ENCODE data around the gene SPOCK1. TPM values are rescaled to one million over a fixed set of nuclear protein-coding genes. Genes with fewer than 3 reads are reported as not detected.

The SPOCK1 gene
- polyA plus RNA-seq, 1 experiment, result 304 TPM

DNA sequence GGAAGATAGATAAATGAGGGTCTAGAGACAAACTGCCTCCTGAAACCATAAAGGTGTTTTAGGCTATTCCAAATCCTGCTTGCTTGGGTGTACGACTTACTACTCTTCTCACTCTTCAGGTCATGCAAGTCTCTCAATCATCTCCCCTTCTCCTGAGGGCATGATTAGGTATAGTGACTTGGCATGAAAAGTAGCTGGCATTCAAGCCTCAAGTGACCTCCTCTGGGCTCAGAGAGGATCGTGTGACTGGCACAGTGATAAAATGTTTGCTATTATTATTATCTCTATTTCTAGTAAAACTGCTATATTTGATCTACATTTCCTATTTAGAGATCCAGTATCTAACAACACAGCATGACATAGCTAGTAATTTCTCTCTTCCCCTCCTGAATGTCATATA is 494.8 kb downstream of the SPOCK1 start:
- Histone ChIP-seq H3K4me3 (ENCODE audit: low read depth, low read length) (no peak overlapping the region), H3K36me3 (ENCODE audit: control insufficient read depth, insufficient read depth, low read length) (no peaks in the 10 kb centered on the region; the same call in 1 of the 2 replicates), H3K27me3 (ENCODE audit: control insufficient read depth, insufficient read depth, low read length) (no peaks in the 10 kb centered on the region)
- TF ChIP-seq, protein P1, sequence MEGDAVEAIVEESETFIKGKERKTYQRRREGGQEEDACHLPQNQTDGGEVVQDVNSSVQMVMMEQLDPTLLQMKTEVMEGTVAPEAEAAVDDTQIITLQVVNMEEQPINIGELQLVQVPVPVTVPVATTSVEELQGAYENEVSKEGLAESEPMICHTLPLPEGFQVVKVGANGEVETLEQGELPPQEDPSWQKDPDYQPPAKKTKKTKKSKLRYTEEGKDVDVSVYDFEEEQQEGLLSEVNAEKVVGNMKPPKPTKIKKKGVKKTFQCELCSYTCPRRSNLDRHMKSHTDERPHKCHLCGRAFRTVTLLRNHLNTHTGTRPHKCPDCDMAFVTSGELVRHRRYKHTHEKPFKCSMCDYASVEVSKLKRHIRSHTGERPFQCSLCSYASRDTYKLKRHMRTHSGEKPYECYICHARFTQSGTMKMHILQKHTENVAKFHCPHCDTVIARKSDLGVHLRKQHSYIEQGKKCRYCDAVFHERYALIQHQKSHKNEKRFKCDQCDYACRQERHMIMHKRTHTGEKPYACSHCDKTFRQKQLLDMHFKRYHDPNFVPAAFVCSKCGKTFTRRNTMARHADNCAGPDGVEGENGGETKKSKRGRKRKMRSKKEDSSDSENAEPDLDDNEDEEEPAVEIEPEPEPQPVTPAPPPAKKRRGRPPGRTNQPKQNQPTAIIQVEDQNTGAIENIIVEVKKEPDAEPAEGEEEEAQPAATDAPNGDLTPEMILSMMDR (IDR thresholded peaks at IDR 0.05; ENCODE audit: insufficient read depth, low read depth, low read length), result no peak
- DNase-seq (ENCODE audit: low read depth), result no peak
- ChIA-PET CTCF (interaction anchor here (0.6 to 1.2 kb wide), 2 partner anchors 18 to 27 kb away, joined by 3 read pairs; no protein-coding TSS in a partner anchor), POLR2A (no interaction called here)

DNA sequence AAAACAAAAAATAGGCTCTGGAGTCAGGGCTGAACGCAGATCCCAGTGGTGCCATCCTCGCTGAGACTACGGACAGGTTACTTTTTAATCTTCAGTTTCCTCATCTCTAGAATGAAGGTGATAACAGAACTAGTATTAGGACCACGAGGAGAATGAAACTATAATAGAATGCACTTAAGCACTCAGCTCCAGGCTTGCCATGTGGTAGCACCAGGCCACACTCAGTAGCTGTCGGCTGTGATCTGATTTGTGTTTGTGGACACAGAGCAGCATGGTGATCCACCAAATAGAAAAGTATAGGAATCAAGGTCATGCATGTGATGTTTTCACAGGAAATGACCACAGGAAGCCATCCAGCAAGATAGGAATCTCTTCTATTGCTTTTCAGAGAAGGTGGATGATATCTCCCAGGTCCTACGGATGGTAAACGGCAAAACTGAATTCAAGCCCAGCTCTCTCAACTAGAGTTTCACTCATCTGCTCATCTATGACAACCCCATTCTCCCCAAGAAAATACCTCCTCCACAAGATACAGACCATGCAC is 498.0 kb downstream of the SPOCK1 start:
- POLR2A ChIA-PET, result no interaction called here
- DNase-seq (ENCODE audit: low read depth), result no peak
- CTCF ChIA-PET, result interaction anchor here (1.1 kb wide), 1 partner anchor 12 kb away, joined by 3 read pairs; no protein-coding TSS in a partner anchor
- TF ChIP-seq, protein P1 (IDR thresholded peaks at IDR 0.05; ENCODE audit: insufficient read depth, low read depth, low read length), result no peak
- Histone ChIP-seq H3K36me3 (ENCODE audit: control insufficient read depth, insufficient read depth, low read length) (no peaks in the 10 kb centered on the region; the same call in 1 of the 2 replicates), H3K4me3 (ENCODE audit: low read depth, low read length) (no peak overlapping the region), H3K27me3 (ENCODE audit: control insufficient read depth, insufficient read depth, low read length) (no peaks in the 10 kb centered on the region)

DNA sequence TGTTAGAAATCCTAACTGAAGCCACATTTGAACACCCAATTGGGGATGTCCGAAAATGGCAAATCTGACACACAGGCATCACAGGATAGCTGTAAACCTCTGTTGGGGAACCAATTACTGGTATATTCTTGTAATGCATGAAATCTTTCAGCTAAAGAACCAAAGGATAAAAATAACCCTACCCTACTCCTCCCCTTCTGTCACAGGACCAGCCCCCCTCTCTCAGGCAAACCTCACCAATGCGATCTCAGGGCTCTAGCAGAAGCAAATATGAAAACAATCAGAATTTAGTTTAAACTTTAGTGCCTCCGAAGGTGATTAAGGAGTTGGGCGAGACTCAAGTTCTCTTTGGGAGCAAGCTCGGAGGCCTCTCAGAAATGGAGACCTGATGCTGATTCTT is 499.3 kb downstream of the SPOCK1 start:
- H3K36me3 ChIP-seq (ENCODE audit: control insufficient read depth, insufficient read depth, low read length), result no peaks in the 10 kb centered on the region; the same call in 1 of the 2 replicates
- no peak overlapping the region for H3K4me3 ChIP-seq (ENCODE audit: low read depth, low read length)
- no peak for DNase-seq (ENCODE audit: low read depth)
- ChIA-PET POLR2A (no interaction called here), CTCF (no interaction called here)
- TF ChIP-seq, protein P1 (IDR thresholded peaks at IDR 0.05; ENCODE audit: insufficient read depth, low read depth, low read length), result no peak
- H3K27me3 ChIP-seq (ENCODE audit: control insufficient read depth, insufficient read depth, low read length), result no peaks in the 10 kb centered on the region

DNA sequence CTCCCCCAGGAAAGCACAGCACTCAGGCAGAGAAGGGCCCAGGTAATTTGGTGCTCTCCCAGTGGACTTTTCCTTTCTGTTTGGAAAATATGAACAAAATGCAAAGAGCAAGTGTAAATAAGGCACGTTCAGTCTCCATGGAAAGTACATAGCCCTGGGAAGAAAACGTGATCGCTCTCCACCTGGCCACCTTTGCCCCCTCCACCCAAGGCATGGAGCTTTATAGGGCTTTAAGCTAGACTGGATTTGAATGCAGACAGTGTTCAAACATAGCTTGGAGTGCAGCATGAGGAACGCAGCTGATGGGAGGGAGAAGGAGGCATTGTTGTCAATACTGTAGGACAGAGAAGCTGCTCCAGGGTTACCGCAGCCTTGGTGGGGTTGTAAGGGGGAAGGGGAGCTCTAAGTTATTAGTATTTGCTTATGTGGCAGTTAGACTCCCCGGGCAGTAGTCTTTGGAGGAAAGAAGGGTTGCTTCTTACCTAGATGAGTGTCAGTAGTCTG is 500.2 kb downstream of the SPOCK1 start:
- no peaks in the 10 kb centered on the region for H3K27me3 ChIP-seq (ENCODE audit: control insufficient read depth, insufficient read depth, low read length)
- no peak overlapping the region for H3K4me3 ChIP-seq (ENCODE audit: low read depth, low read length)
- POLR2A ChIA-PET, result interaction anchor here (0.6 kb wide), 1 partner anchor 23 kb away, joined by 3 read pairs; no protein-coding TSS in a partner anchor
- TF ChIP-seq, protein P1 (IDR thresholded peaks at IDR 0.05; ENCODE audit: insufficient read depth, low read depth, low read length), result no peak
- CTCF ChIA-PET, result no interaction called here
- no peak for DNase-seq (ENCODE audit: low read depth)
- no peaks in the 10 kb centered on the region; the same call in 1 of the 2 replicates for H3K36me3 ChIP-seq (ENCODE audit: control insufficient read depth, insufficient read depth, low read length)

DNA sequence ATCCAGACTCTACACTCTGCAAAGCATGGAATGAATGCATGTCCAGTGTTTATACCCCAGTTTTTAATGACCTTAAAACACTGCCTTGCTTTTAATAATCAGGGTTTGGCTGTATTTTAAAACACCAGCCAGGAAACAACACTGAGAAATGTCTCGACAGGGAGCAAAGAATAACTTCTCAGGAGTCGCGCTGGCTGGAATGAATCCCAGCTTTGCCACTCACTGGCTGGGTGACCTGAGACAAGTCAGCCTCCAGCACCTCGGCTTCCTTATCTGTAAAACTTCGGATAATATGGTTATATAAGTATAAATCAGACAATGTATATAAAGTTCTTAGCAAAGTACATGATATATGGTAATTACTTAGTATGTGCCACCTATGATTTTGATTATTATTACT is 505.0 kb downstream of the SPOCK1 start:
- Histone ChIP-seq H3K4me3 (ENCODE audit: low read depth, low read length) (no peak overlapping the region), H3K36me3 (ENCODE audit: control insufficient read depth, insufficient read depth, low read length) (no peaks in the 10 kb centered on the region; the same call in 1 of the 2 replicates), H3K27me3 (ENCODE audit: control insufficient read depth, insufficient read depth, low read length) (no peaks in the 10 kb centered on the region)
- DNase-seq (ENCODE audit: low read depth), result no peak
- TF ChIP-seq, protein P1 (IDR thresholded peaks at IDR 0.05; ENCODE audit: insufficient read depth, low read depth, low read length), result no peak
- ChIA-PET CTCF (no interaction called here), POLR2A (no interaction called here)
